ACC112 (cell line): ENCODE results near the gene MAPK7.

Experiments used
- H2AFZ ChIP-seq: fragments of 200-600 bp; sonication (generic); one replicate; pipeline ENCODE4 v1.6.0; 2017; ENCODE audit warnings: antibody characterized with exemption, low read length; ENCODE audit not compliant: unreplicated experiment
- H3K27ac ChIP-seq: fragments of 200-600 bp; sonication (generic); 2 replicates; pipeline ENCODE4 v1.5.1; 2014; ENCODE audit warnings: low read depth, mild to moderate bottlenecking, antibody characterized with exemption, low read length, moderate library complexity
- H3K27me3 ChIP-seq: fragments of 200-600 bp; sonication (generic); 2 replicates; pipeline ENCODE4 v1.6.1; 2014; ENCODE audit warnings: mild to moderate bottlenecking, antibody characterized with exemption, low read length, moderate library complexity, mixed read lengths; ENCODE audit not compliant: insufficient read depth
- H3K36me3 ChIP-seq: fragments of 200-600 bp; sonication (generic); 2 replicates; pipeline ENCODE4 v1.6.1; 2016; ENCODE audit warnings: mild to moderate bottlenecking, antibody characterized with exemption, low read length, moderate library complexity, mixed read lengths; ENCODE audit not compliant: insufficient read depth
- H3K4me1 ChIP-seq: fragments of 200-600 bp; sonication (generic); one replicate; pipeline ENCODE4 v1.6.1; 2016; ENCODE audit warnings: low read length, mixed read lengths; ENCODE audit not compliant: insufficient read depth, unreplicated experiment, control insufficient read depth
- H3K4me3 ChIP-seq: fragments of 200-600 bp; sonication (generic); 2 replicates; pipeline ENCODE4 v1.5.1; 2014; ENCODE audit warnings: mild to moderate bottlenecking, low read depth, low read length
- H3K79me2 ChIP-seq: fragments of 200-600 bp; sonication (generic); one replicate; pipeline ENCODE4 v1.6.0; 2016; ENCODE audit warnings: low read length; ENCODE audit not compliant: control insufficient read depth, unreplicated experiment, insufficient read depth

MAPK7 gene

GRCh38 chr17:19424934-19425868 is 46.9 kb downstream of the MAPK7 start:
- Histone ChIP-seq H3K4me1 (no peaks in the 10 kb centered on the region), H3K36me3 (no peaks in the 10 kb centered on the region), H3K27ac (no peak overlapping the region), H3K79me2 (no peaks in the 10 kb centered on the region), H2AFZ (no peak overlapping the region), H3K4me3 (no peak overlapping the region), H3K27me3 (no peaks in the 10 kb centered on the region)

- H3K27ac ChIP-seq = no peak overlapping the region
- no peaks in the 10 kb centered on the region for H3K27me3 ChIP-seq
- H3K79me2 ChIP-seq = no peaks in the 10 kb centered on the region
- H2AFZ ChIP-seq = no peak overlapping the region
- no peak overlapping the region for H3K4me3 ChIP-seq
- H3K36me3 ChIP-seq = no peaks in the 10 kb centered on the region
- H3K4me1 ChIP-seq = no peaks in the 10 kb centered on the region
Measured at GRCh38 chr17:19426631-19427030, 48.3 kb downstream of the MAPK7 start.

GRCh38 chr17:19431691-19432090 is 53.4 kb downstream of the MAPK7 start:
- no peak overlapping the region for H3K27ac ChIP-seq
- H3K4me1 ChIP-seq = no peaks in the 10 kb centered on the region
- H3K36me3 ChIP-seq = no peaks in the 10 kb centered on the region
- no peaks in the 10 kb centered on the region for H3K27me3 ChIP-seq
- H2AFZ ChIP-seq = no peak overlapping the region
- no peaks in the 10 kb centered on the region for H3K79me2 ChIP-seq
- no peak overlapping the region for H3K4me3 ChIP-seq
